ENCODE results near the gene KCNRG.

The KCNRG gene

GRCh38 chr13:50053844-50054243, 38.6 kb downstream of the KCNRG start:
- TF ChIP-seq REST (IDR thresholded peaks at IDR 0.05; ENCODE audit: low read depth) (no peak), ZBTB7A (IDR thresholded peaks at IDR 0.05; ENCODE audit: low read depth) (no peak), RAD21 (IDR thresholded peaks at IDR 0.05; ENCODE audit: low read depth) (no peak), EP300 (IDR thresholded peaks at IDR 0.05; ENCODE audit: borderline replicate concordance) (no peak), TEAD4 (IDR thresholded peaks at IDR 0.05) (no peak), TCF12 (IDR thresholded peaks at IDR 0.05; ENCODE audit: low read depth) (no peak), TAF1 (IDR thresholded peaks at IDR 0.05; ENCODE audit: low read depth) (no peak), USF1 (IDR thresholded peaks at IDR 0.05) (no peak), YY1 (IDR thresholded peaks at IDR 0.05; ENCODE audit: low read depth) (no peak), CEBPB (IDR thresholded peaks at IDR 0.05) (no peak), FOXM1 (IDR thresholded peaks at IDR 0.05; ENCODE audit: borderline replicate concordance, low read depth) (no peak), MAX (IDR thresholded peaks at IDR 0.05) (no peak)

GRCh38 chr13:50055454-50055853, 40.2 kb downstream of the KCNRG start:
- TF ChIP-seq EP300 (IDR thresholded peaks at IDR 0.05; ENCODE audit: borderline replicate concordance) (no peak), ZBTB7A (IDR thresholded peaks at IDR 0.05; ENCODE audit: low read depth) (no peak), CEBPB (IDR thresholded peaks at IDR 0.05) (no peak), USF1 (IDR thresholded peaks at IDR 0.05) (no peak), MAX (IDR thresholded peaks at IDR 0.05) (no peak), EGR1 (IDR thresholded peaks at IDR 0.05) (no peak), FOXM1 (IDR thresholded peaks at IDR 0.05; ENCODE audit: borderline replicate concordance, low read depth) (no peak), TAF1 (IDR thresholded peaks at IDR 0.05; ENCODE audit: low read depth) (no peak), REST (IDR thresholded peaks at IDR 0.05; ENCODE audit: low read depth) (no peak), TEAD4 (IDR thresholded peaks at IDR 0.05) (no peak), RAD21 (IDR thresholded peaks at IDR 0.05; ENCODE audit: low read depth) (no peak), NFIC (IDR thresholded peaks at IDR 0.05) (no peak), YY1 (IDR thresholded peaks at IDR 0.05; ENCODE audit: low read depth) (no peak), TCF12 (IDR thresholded peaks at IDR 0.05; ENCODE audit: low read depth) (no peak)

- TF ChIP-seq RAD21 (IDR thresholded peaks at IDR 0.05; ENCODE audit: low read depth) (no peak), MAX (IDR thresholded peaks at IDR 0.05) (no peak), ZBTB7A (IDR thresholded peaks at IDR 0.05; ENCODE audit: low read depth) (no peak), CREB1 (IDR thresholded peaks at IDR 0.05; ENCODE audit: low read depth) (no peak), EGR1 (IDR thresholded peaks at IDR 0.05) (no peak), FOXM1 (IDR thresholded peaks at IDR 0.05; ENCODE audit: borderline replicate concordance, low read depth) (no peak)
These were observed 45.5 kb downstream of the KCNRG start for GRCh38 chr13:50060718-50061117.

- TF ChIP-seq TAF1 (IDR thresholded peaks at IDR 0.05; ENCODE audit: low read depth) = no peak
- TF ChIP-seq RAD21 (IDR thresholded peaks at IDR 0.05; ENCODE audit: low read depth) = no peak
- no peak for TF ChIP-seq TEAD4 (IDR thresholded peaks at IDR 0.05)
- no peak for TF ChIP-seq FOXM1 (IDR thresholded peaks at IDR 0.05; ENCODE audit: borderline replicate concordance, low read depth)
- TF ChIP-seq YY1 (IDR thresholded peaks at IDR 0.05; ENCODE audit: low read depth) = no peak
- TF ChIP-seq EGR1 (IDR thresholded peaks at IDR 0.05) = no peak
- no peak for TF ChIP-seq EP300 (IDR thresholded peaks at IDR 0.05; ENCODE audit: borderline replicate concordance)
These were observed 50.5 kb downstream of the KCNRG start for GRCh38 chr13:50065712-50066111.

- TF ChIP-seq TAF1 (IDR thresholded peaks at IDR 0.05; ENCODE audit: low read depth) (no peak), REST (IDR thresholded peaks at IDR 0.05; ENCODE audit: low read depth) (no peak), USF1 (IDR thresholded peaks at IDR 0.05) (no peak), RAD21 (IDR thresholded peaks at IDR 0.05; ENCODE audit: low read depth) (no peak), NFIC (IDR thresholded peaks at IDR 0.05) (no peak), FOXM1 (IDR thresholded peaks at IDR 0.05; ENCODE audit: borderline replicate concordance, low read depth) (no peak), MAX (IDR thresholded peaks at IDR 0.05) (no peak), CEBPB (IDR thresholded peaks at IDR 0.05) (no peak), EGR1 (IDR thresholded peaks at IDR 0.05) (no peak), CREB1 (IDR thresholded peaks at IDR 0.05; ENCODE audit: low read depth) (no peak), TEAD4 (IDR thresholded peaks at IDR 0.05) (no peak), TCF12 (IDR thresholded peaks at IDR 0.05; ENCODE audit: low read depth) (no peak), YY1 (IDR thresholded peaks at IDR 0.05; ENCODE audit: low read depth) (no peak), ZBTB7A (IDR thresholded peaks at IDR 0.05; ENCODE audit: low read depth) (no peak)
These were observed 53.3 kb downstream of the KCNRG start for GRCh38 chr13:50068508-50068907.
